HG03095 (cell line): ENCODE data around the gene ABHD17C.
"Not testable (repeated sequence)": the region's sequence is repeated elsewhere in the genome, so short reads cannot be mapped to it uniquely, and the experiment has no call there.

ENCODE experiments used
- ATAC-seq: cut with Tn5 transposase; IDR thresholded peaks from one replicate; pipeline ENCODE4 v1.9.1; 2021; ENCODE audit warnings: moderate library complexity; ENCODE audit not compliant: unreplicated experiment

The ABHD17C gene

DNA sequence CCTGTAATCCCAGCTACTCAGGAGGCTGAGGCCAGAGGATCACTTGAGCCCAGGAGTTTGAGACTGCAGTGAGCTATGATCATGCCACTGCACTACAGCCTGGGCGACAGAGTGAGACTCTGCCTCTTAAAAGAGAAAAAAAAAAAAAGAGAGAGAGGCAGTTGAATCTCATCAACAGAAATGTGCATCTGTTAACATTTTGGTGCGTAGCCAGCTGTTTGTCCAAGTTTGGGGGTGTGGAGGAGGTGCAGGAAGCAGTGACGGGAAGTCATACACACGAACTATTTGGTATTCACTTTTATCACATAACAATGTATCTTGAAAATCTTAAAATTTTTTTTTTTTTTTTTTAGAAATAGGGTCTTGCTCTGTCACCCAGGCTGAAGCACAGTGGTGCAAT is 65.8 kb downstream of the ABHD17C start:
- no peak for ATAC-seq

- ATAC-seq, result no peak
Measured at GRCh38 chr15:80761754-80762153, 66.6 kb downstream of the ABHD17C start.

DNA sequence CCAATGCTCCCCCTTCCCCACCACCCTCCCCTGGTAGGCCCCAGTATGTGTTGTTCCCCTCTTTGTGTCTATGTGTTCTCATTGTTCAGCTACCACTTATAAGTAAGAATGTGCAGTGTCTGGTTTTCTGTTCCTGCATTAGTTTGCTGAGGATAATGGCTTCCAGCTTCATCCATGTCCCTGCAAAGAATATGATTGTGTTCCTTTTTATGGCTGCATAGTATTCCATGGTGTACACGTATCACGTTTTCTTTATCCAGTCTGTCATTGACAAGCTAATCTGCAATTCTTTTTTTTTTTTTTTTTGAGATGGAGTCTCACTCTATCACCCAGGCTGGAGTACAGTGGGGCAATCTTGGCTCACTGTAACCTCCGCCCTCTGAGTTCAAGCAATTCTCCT is 68.1 kb downstream of the ABHD17C start:
- ATAC-seq, result not testable (repeated sequence)

- no peak for ATAC-seq
Measured at GRCh38 chr15:80764535-80764934, 69.4 kb downstream of the ABHD17C start.

DNA sequence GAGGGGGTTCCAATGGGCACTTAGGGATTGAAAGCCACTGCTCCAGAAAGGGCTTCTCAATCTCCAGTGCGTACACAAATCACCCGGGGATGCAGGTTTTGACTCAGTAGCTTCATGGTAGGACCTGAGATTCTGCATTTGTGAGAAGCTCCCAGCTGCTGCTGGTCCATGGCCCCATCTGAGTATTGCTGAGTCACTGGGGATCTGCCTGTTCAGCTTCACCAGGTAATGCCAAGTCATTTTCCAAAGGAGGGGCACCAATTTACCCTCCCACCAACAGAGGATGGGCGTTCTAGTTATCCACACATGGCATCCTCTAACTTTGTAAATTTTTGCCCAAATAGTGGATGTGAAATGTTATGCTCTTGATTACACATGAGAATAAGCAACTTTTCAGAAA is 71.2 kb downstream of the ABHD17C start:
- no peak for ATAC-seq

DNA sequence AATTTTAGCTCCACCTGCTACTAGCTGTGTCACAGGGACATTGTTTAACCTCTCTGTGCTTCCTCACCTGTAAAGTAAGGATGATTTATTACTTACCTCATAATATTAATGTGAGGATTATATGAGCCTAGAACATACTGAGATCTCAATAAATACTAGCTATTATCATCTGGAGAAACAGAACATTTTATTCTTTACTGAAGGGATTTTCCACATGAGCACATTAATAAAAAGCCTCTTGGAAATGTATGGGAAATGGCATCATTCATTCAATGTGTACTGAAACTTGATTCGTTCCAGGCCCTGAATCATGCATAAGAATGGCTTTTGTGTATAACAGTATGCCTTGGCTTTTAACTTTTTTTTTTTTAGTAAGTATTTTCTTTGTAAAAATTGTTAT is 73.0 kb downstream of the ABHD17C start:
- no peak for ATAC-seq

GRCh38 chr15:80769153-80769828 is 74.2 kb downstream of the ABHD17C start:
- no peak for ATAC-seq

GRCh38 chr15:80769829-80770705 is 75.0 kb downstream of the ABHD17C start:
- no peak for ATAC-seq

DNA sequence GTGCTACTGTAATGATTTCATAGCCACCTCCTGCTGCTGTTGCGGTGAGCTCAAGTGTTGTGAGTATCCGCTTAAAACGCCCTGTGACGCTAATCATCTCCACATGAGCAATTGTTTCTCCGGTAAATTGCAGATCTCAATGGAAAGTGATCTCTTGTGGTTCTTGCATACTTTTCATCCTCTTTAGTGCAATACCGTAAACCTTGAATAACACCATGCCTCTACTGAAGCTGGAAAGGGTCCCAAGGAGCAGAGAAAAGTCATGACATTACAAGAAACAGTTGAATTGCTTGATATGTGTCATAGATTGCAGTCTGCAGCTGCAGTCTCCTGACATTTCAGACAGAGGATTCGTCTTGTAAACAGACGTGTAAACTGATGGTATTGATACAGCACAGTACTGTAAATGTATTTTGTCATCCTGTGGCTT is 78.0 kb downstream of the ABHD17C start:
- ATAC-seq, result no peak

GRCh38 chr15:80773792-80774352 is 78.8 kb downstream of the ABHD17C start:
- ATAC-seq, result no peak

- no peak for ATAC-seq
Measured at GRCh38 chr15:80774486-80774885, 79.4 kb downstream of the ABHD17C start.

DNA sequence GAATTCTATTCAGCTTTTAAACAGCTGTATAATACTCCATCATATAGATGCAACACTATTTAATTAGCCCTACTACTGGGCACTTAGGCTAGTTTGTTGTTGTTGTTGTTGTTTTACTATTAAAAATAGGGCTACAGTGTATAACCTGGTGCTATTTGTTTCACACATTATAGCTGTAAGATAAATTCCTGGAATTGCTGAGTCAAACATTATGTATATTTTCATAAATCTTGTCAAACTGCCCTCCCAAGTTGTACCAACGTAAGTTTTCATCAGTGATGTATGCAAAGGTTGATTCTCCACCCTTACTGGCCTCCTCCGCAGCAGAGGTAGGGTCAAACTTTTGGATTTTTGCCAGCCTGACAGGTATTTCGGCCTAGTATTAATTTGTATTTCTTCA is 80.2 kb downstream of the ABHD17C start:
- ATAC-seq, result no peak

- no peak for ATAC-seq
Measured at GRCh38 chr15:80776420-80777045, 81.4 kb downstream of the ABHD17C start.

- ATAC-seq, result no peak
Measured at GRCh38 chr15:80777137-80777536, 82.0 kb downstream of the ABHD17C start.

DNA sequence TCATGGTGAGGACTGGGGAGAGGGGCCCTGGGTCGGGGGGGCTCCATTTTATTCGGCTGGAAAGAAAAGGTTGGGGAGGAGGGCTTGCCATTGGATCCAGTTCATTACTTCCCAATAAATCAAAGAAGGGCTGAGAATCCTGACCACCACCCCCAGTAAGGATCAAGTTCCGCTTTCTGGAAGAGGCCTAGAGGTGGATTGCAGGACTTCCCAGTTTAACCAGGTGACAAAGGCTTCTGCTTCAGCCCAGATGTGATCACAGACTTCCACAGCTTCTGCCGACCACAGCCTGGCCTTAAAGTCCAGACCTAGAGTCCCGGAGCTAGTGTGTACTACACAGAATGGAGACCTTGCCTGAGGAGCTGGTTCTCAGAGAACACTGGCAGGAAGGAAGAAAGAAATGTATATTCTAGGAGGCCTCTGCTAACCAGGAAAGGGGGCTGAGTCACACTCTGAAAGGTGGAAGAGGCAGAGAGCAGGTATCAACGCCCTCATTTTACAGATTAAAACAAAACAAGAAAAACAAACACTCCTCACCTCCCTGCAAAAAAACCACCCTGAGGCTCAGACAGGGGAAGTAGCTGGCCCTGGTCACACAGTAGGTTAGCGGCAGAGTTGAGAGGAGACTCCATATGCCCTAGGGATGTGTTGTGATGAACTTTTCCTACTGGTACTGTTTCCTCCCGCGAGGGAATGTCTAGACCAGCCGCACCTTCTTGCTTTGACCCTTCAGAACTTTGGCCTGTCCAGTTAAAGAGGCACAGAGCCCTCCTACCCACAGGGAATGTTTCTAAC is 82.9 kb downstream of the ABHD17C start:
- no peak for ATAC-seq

- no peak for ATAC-seq
Measured at GRCh38 chr15:80778621-80778963, 83.5 kb downstream of the ABHD17C start.

- no peak for ATAC-seq
Measured at GRCh38 chr15:80778964-80779657, 84.0 kb downstream of the ABHD17C start, which contains the start of gene CEMIP. TSS of gene CEMIP (plus strand) at chr15:80779370. CDS start at chr15:80873880, 94,510 bp downstream.

- no peak for ATAC-seq
Measured at GRCh38 chr15:80779658-80780415, 84.7 kb downstream of the ABHD17C start.
